GM11168 (cell line): ENCODE data around the gene KMT2A.

Experiments
- in situ Hi-C: fragments of 300-500 bp; cut with MboI; formaldehyde crosslinking; loops from one replicate; pipeline ENCODE4 v1.12.0; 2022; ENCODE audit warnings: low sequenced_read_pairs; ENCODE audit not compliant: unreplicated experiment

Gene KMT2A

GRCh38 chr11:118572981-118573550 is 136.8 kb downstream of the KMT2A start:
- in situ Hi-C loops, result no loop called here

GRCh38 chr11:118574636-118575035 is 138.3 kb downstream of the KMT2A start:
- in situ Hi-C loops, result no loop called here
